Measurements from ENCODE around the gene RBM47.
A peak's percentile ranks its signal among the peaks of the same experiment; 100 is the strongest.

The RBM47 gene

DNA sequence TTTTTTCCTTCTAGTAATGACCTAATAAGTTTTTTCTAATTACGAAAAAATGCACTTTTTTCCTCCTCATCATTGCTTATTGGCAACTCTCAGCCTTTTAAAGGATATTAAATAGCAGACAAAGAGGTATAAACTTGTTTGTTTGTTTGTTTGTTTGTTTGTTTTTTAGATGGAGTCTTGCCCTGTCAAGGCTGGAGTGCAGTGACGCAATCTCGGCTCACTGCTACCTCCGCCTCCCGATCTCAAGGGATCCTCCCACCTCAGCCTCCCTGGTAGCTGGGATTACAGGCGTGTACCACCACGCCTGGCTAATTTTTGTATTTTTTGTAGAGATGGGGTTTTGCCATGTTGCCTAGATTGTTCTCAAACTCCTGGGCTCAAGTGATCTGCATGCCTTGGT lies 6.0 kb downstream of the RBM47 start:
- DNase-seq (ENCODE audit: low spot score): no peak

- DNase-seq (ENCODE audit: low spot score): no peak
Measured at GRCh38 chr4:40622913-40623312, 6.8 kb downstream of the RBM47 start.

DNA sequence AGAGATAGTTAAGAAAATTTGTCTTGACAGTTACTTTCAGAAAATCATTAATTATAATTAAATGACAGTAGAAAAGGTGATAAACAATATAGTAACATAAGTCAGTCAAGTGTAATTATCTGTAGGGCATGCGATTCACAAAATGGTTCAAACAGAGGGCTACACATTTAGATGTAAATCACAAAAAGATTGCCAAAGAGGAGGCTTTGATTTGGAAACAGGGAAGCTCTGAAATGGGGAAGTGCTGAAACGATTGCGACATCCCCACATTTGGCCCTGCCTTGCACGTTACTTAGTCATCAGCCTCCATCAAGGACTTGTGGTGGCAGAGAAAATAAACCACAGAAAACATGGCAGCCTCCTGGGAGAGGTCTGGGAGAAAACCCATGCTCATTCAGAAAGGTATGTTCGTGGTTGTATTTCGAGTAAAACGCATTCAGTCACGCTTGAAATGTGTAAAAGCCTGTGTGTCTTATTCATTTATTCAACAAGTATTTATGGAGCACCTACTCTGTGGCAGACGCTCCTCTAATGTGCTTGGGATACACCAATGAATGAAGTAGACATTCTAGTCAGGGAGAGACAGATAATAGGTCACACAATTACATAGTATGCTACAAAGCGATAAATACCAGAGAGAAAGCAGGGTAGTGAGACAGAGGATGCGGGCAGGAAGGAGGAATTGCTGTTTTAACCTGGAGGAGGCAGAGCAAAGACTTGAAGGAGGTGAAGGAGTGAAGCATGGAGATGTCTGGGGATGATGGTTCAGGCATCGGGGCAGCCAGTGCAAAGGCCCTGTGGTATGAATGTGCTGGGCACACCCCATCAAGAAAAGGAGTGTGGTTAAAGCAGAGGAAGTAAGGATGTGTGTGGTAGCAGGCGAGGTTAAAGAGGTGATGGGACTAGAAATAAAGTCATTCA lies 7.8 kb downstream of the RBM47 start:
- DNase-seq (ENCODE audit: low spot score): peak; percentile 8

GRCh38 chr4:40621229-40621591 lies 8.5 kb downstream of the RBM47 start:
- no peak for DNase-seq (ENCODE audit: low spot score)

- DNase-seq (ENCODE audit: low spot score): no peak
Measured at GRCh38 chr4:40619600-40619999, 10.1 kb downstream of the RBM47 start.

DNA sequence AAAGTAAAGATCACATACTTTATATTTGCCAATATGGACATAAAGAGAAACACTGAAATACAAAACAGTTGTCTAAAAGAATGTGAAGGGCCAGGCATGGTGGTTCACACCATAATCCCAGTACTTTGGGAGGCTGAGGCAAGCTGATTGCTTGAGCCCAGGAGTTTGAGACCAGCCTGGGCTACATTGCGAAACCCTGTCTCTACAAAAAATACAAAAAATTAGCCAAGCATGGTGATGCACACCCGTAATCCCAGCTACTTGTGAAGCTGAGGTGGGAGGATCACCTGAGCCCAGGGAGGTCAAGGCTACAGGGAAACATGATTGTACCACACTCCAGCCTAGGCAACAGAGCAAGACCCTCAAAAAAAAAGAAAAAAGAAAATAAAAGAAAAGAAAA lies 11.8 kb downstream of the RBM47 start:
- no peak for DNase-seq (ENCODE audit: low spot score)

DNA sequence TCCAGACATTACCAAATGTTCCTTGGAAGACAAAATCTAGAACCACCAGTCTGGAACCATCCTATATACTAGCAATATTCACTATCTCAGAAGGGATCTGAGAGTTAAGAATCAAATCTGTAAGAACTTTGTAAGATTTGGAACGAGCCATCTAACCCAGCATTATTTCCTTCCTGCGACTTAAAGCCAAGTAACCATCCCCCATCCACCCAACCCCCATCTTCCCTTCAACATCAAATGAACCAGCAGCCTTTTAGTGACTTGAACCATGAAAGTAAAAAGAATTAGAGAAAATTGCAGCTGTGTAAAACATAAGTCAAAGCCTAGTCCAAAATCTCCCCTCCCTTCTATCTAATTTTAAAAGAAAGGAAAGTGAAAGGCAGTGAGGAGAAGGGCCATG lies 15.6 kb downstream of the RBM47 start:
- DNase-seq (ENCODE audit: low spot score): no peak

DNA sequence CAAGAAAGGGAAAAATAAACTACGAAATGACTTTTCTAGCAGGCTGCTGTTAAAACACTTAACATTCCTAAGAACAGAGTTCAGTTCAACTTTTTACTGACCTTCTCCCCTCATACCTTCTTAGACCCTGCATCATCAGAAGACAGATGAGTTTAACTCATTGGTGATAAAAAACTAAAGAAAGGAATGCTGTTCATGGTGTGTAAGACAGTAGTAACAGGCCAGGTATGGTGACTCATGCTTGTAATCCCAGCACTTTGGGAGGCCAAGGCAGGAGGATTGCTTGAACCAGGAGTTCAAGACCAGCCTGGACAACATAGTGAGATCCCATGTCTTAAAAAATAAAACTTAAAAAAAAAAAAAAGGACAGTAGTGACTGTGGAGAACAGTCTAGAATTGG lies 16.2 kb downstream of the RBM47 start:
- DNase-seq (ENCODE audit: low spot score): no peak

GRCh38 chr4:40612831-40613230 lies 16.8 kb downstream of the RBM47 start:
- no peak for DNase-seq (ENCODE audit: low spot score)

DNA sequence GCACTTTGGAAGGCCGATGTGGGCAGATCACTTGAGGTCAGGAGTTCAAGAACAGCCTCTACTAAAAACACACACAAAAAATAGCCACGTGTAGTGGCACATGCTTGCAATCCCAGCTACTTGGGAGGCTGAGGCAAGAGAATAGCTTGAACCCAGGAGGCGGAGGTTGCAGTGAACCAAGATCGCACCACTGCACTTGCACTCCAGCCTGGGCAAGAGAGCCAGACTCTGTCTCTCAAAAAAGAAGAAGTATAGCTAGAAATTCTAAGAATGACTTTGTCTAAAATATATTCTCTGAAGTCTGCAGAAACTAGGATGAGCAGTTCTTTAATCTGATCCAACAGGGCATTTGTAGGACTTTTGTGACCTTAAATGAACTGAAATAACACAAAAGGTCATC lies 17.4 kb downstream of the RBM47 start:
- no peak for DNase-seq (ENCODE audit: low spot score)

GRCh38 chr4:40608628-40609027 lies 21.0 kb downstream of the RBM47 start:
- no peak for DNase-seq (ENCODE audit: low spot score)

DNA sequence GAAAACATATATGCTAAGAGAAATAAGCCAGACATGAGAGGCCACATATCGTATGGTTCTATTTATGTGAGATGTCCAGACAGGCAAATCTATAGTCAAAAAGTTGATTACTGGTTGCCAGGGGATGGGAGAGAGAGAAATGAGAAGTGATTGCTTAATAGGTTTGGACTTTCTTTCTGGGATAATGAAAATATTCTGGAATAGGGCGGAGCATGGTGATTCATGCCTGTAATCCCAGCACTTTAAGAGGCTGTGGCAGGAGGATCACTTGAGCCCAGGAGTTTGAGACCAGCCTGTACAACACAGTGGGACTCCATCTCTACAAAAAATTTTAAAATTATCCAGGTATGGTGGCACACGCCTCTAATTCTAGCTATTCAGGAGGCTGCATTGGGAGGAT lies 22.4 kb downstream of the RBM47 start:
- DNase-seq (ENCODE audit: low spot score): no peak

DNA sequence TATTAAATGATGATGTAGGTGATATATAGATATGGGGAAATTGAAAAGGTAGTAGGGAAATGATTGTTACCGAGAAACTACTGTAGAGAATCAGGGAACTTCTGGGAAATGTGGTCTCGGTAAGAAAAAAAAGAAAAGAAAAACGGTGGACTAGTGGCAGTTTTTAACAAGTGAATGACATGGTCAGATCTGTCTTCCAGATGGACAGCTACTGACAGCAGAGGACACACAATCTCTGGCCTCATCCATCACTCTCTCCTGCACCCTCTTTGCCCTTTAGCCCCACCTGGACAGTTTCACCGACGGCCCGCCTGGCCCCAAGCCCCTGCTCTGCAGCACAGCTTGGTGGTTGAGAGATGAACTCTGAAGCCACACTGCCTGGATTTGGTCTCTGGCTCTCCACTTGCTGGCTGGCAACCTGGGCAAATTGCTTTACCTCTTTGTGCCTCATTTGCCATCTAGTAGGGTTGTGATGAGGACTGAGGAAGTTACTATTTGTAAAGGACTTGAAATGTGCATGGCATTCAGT lies 23.4 kb downstream of the RBM47 start:
- no peak for DNase-seq (ENCODE audit: low spot score)

DNA sequence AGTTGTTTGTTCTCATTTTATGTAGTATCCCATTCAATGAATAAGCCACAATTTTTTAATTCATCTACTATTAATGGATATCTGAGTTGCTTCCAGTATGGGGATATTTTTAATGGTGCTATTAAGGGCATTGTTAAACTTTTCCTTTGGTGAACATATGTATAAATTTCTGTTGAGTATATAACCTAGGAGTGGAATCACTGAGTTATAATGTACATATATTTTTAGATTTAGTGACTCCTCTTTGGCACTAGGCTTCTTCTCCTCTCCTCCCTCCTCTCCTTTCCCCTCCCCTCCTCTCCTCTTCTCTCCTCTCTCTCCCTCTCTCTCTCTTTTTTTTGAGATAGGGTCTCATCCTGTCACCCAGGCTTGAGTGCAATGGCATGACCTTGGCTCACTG lies 26.4 kb downstream of the RBM47 start:
- no peak for DNase-seq (ENCODE audit: low spot score)

- DNase-seq (ENCODE audit: low spot score): no peak
Measured at GRCh38 chr4:40601641-40602040, 28.0 kb downstream of the RBM47 start.

DNA sequence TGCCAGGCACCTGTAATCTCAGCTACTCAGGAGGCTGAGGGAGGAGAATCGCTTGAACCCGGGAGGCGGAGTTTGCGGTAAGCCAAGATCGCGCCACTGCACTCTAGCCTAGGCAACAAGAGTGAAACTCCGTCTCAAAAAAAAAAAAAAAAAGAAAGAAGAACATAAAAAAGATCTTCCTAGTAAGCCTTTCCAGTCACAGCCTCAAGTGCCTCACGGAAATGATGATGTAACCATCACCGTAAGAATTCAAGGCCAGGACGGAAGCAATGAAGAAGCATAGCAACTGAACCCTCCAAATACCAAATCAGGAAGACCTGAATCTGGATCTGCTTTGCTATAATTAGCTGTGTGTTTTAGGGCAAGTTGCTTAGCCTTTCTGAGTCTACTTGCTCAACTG lies 28.8 kb downstream of the RBM47 start:
- no peak for DNase-seq (ENCODE audit: low spot score)

DNA sequence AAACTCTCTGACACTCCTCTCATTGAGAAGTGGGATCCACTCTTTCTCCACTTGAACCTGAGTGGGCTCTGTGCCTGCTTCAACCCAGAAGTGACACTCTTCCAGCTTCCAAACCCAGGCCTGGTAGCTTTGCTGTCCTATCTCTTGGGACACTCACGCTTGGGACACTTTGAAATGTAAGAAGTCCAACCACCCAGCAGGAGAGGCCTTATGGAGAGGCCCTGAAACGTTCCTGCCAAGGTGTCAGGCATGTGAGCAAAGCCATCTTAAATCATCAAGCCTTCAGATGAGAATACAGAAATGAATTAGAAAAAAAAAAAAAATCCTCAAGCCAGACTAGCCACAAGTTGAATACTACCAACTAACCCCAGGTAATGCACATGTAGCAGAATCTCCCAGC lies 30.2 kb downstream of the RBM47 start:
- no peak for DNase-seq (ENCODE audit: low spot score)

GRCh38 chr4:40596522-40596921 lies 33.1 kb downstream of the RBM47 start:
- no peak for DNase-seq (ENCODE audit: low spot score)

GRCh38 chr4:40595981-40596380 lies 33.7 kb downstream of the RBM47 start:
- DNase-seq (ENCODE audit: low spot score): no peak

DNA sequence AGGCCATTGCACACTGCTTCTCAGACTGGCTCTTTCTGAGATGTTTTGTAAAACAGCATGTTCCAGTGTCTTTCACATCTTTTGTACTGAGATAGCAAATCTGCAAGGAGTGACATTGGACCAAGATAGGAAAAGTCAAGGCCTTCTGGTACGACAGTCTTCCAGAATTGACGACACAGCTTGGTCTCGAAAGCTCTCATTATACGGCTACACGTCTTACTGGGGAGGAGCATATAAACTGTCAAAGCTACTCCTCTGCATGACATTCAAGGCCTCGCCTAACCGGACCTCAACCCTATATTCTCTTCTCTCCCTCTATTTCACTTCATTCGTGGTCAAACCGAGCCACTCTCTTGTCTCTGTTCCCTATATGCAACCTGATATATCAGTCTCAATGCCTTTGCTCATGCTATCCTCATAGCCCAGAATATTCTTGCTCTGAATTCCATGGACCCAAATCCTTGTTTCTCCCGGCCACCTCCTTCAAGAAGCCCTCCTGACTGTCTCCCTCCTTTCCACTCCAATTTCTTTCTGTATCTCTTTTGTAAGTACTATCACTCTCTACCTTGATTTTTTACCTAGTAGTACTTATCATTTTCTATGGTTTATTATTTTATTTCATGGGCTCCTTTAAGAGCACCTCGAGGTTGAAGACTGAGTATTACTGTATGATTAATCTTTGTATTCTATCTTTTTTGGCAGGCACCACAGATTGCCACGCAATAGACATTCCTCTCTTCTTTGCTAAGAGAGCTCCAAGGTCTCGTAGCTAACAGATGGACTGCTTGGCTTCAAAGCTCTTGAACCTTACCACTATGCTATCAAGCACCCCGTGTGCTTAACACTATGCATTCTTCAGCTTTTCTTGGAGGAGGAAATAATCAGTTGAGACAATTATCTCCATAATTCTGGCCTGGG lies 35.1 kb downstream of the RBM47 start:
- no peak for DNase-seq (ENCODE audit: low spot score)

DNA sequence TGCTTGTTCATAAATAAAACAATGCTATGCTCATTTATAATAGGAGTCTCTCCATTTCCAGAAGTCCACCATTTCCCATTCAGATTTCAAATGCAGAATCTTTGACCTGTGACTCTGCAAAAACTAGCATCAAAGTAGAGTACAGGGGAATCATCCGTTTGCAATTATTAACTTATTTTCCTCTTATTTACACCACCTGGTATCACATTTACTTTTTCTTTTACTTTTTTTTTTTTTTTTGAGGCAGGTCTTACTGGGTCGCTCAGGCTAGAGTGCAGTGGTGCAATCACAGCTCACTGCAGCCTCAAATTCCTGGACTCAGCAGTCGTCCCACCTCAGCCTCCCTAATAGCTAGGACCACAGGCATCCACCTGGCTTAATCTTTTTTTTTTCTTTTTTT lies 37.6 kb downstream of the RBM47 start:
- no peak for DNase-seq (ENCODE audit: low spot score)

- DNase-seq (ENCODE audit: low spot score): no peak
Measured at GRCh38 chr4:40587826-40588225, 41.8 kb downstream of the RBM47 start.

DNA sequence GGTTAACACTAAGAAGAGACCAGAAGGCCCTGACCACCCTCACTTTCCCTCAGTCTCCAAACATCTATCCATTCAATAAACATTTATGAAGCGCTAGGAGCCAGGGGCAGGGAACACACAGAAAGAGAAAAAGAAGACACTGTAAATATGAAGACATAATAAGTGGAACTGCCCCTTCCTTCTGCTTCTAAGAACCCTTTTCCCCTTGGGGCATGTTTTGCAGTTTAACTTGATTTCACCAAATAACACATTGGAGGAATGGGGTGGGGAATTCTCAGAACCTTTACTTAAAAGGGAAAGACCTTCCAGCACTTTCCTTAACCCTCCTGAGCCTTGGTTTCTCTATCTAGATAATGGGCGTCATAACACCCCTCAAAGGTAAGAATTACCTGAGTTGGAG lies 42.3 kb downstream of the RBM47 start:
- DNase-seq (ENCODE audit: low spot score): no peak
